GM21723 (cell line): Measurements from ENCODE around the gene CTH.
"Not testable (repeated sequence)": the region's sequence is repeated elsewhere in the genome, so short reads cannot be mapped to it uniquely, and the experiment has no call there.

Source experiments
- ATAC-seq: cut with Tn5 transposase; IDR thresholded peaks from one replicate; pipeline ENCODE4 v1.9.1; 2021; ENCODE audit warnings: mild to moderate bottlenecking, moderate library complexity; ENCODE audit not compliant: unreplicated experiment

Gene CTH

GRCh38 chr1:70449049-70449448, 38.0 kb downstream of the CTH start:
- ATAC-seq, result no peak

- ATAC-seq, result peak; percentile 60
Observed at GRCh38 chr1:70452164-70452939, 41.3 kb downstream of the CTH start.

GRCh38 chr1:70455291-70455690, 44.2 kb downstream of the CTH start:
- no peak for ATAC-seq

- ATAC-seq, result no peak
Observed at GRCh38 chr1:70458131-70458530, 47.1 kb downstream of the CTH start.

- ATAC-seq, result no peak
Observed at GRCh38 chr1:70459496-70460225, 48.6 kb downstream of the CTH start.

- not testable (repeated sequence) for ATAC-seq
Observed at GRCh38 chr1:70460740-70461713, 50.0 kb downstream of the CTH start.

- no peak for ATAC-seq
Observed at GRCh38 chr1:70462611-70463010, 51.5 kb downstream of the CTH start.

- ATAC-seq, result no peak
Observed at GRCh38 chr1:70465911-70466310, 54.8 kb downstream of the CTH start.

GRCh38 chr1:70467531-70467930, 56.5 kb downstream of the CTH start:
- no peak for ATAC-seq

GRCh38 chr1:70468180-70468579, 57.1 kb downstream of the CTH start:
- ATAC-seq, result no peak

GRCh38 chr1:70469184-70469583, 58.1 kb downstream of the CTH start:
- ATAC-seq, result not testable (repeated sequence)

GRCh38 chr1:70475023-70475422, 64.0 kb downstream of the CTH start:
- ATAC-seq, result no peak

- no peak for ATAC-seq
Observed at GRCh38 chr1:70477090-70477489, 66.0 kb downstream of the CTH start.

- ATAC-seq, result not testable (repeated sequence)
Observed at GRCh38 chr1:70477905-70478304, 66.8 kb downstream of the CTH start.

- ATAC-seq, result no peak
Observed at GRCh38 chr1:70483342-70483741, 72.3 kb downstream of the CTH start.

- no peak for ATAC-seq
Observed at GRCh38 chr1:70485624-70486023, 74.6 kb downstream of the CTH start.

GRCh38 chr1:70486676-70487458, 75.8 kb downstream of the CTH start:
- ATAC-seq, result no peak

- ATAC-seq, result no peak
Observed at GRCh38 chr1:70487459-70487815, 76.4 kb downstream of the CTH start.

GRCh38 chr1:70487910-70488665, 77.0 kb downstream of the CTH start:
- ATAC-seq, result peak; percentile 67
